CD4-positive, alpha-beta T cell (primary cell): ENCODE data around the gene CLEC2D. TPM values are rescaled to one million over a fixed set of nuclear protein-coding genes. Genes with fewer than 3 reads are reported as not detected.

ENCODE experiments used
- ATAC-seq: fragments of 200-7000 bp; cut with Tn5 transposase; one replicate; pipeline ENCODE4 v1.10.0; 2022; ENCODE audit warnings: mild to moderate bottlenecking; ENCODE audit not compliant: poor library complexity
- CTCF ChIA-PET: fragments of 350-600 bp; sonication (Branson Sonifier 250); formaldehyde crosslinking; loops from one replicate; lab custom pipeline; 2021; ENCODE audit warnings: antibody characterized with exemption, inconsistent platforms; lab: Charles Lee
- POLR2A ChIA-PET: fragments of 350-600 bp; sonication (Branson Sonifier 250); formaldehyde crosslinking; loops from one replicate; lab custom pipeline; 2021; ENCODE audit warnings: antibody characterized with exemption, inconsistent platforms; lab: Charles Lee
- DNase-seq, 14 experiments: peaks; one replicate each; pipeline ENCODE4 v3.0.0-alpha.2; 2013 to 2020; ENCODE audit warnings: mixed read lengths in 2 of 14
- H3K27ac ChIP-seq, 2 donors: one replicate each; pipeline versions ENCODE4 v1.5.1 to v1.7.0; 2013; ENCODE audit warnings: low read length in 2 of 2, low read depth in 1 of 2, mild to moderate bottlenecking in 1 of 2
- H3K27me3 ChIP-seq, 2 experiments: 1 replicate in 1 of 2; 2 replicates in 1 of 2; pipeline versions ENCODE4 v1.6.1 to v1.7.0; 2013; ENCODE audit warnings: low read length in 2 of 2, control low read depth in 1 of 2, mild to moderate bottlenecking in 1 of 2, moderate library complexity in 1 of 2; ENCODE audit not compliant: insufficient read depth in 2 of 2, control insufficient read depth in 1 of 2
- H3K36me3 ChIP-seq: one replicate; pipeline ENCODE4 v1.6.1; 2013; ENCODE audit warnings: low read length, control low read depth; ENCODE audit not compliant: insufficient read depth
- H3K4me1 ChIP-seq: one replicate; pipeline ENCODE4 v1.6.1; 2013; ENCODE audit warnings: low read length, control low read depth; ENCODE audit not compliant: insufficient read depth
- H3K4me3 ChIP-seq: one replicate; pipeline ENCODE4 v1.5.1; 2013; ENCODE audit warnings: mild to moderate bottlenecking, low read length, moderate library complexity
- H3K9me3 ChIP-seq, 2 experiments: 1 replicate in 1 of 2; 2 replicates in 1 of 2; pipeline versions ENCODE4 v1.6.1 to v1.7.0; 2013; ENCODE audit warnings: low read length in 2 of 2, mild to moderate bottlenecking in 2 of 2, control low read depth in 1 of 2, moderate library complexity in 1 of 2; ENCODE audit not compliant: control insufficient read depth in 1 of 2, insufficient read depth in 1 of 2
- H3K27ac Mint-ChIP-seq: one replicate; pipeline ENCODE4 v1.8.0; 2020; ENCODE audit warnings: mixed read lengths
- H3K27me3 Mint-ChIP-seq: one replicate; pipeline ENCODE4 v1.8.0; 2021; ENCODE audit warnings: mixed read lengths
- H3K36me3 Mint-ChIP-seq: one replicate; pipeline ENCODE4 v1.8.0; 2021; ENCODE audit warnings: low read depth, mixed read lengths
- H3K4me1 Mint-ChIP-seq: one replicate; pipeline ENCODE4 v1.8.0; 2021; ENCODE audit warnings: low read depth, mixed read lengths
- H3K4me3 Mint-ChIP-seq: one replicate; pipeline ENCODE4 v1.8.0; 2020; ENCODE audit warnings: mild to moderate bottlenecking, mixed read lengths
- H3K9me3 Mint-ChIP-seq: one replicate; pipeline ENCODE4 v1.8.0; 2020; ENCODE audit warnings: mixed read lengths
- CTCF ChIP-seq: fragments of 200-600 bp; IDR thresholded peaks from one replicate; pipeline ENCODE4 v1.8.0; 2022; ENCODE audit warnings: antibody characterized with exemption, mild to moderate bottlenecking
- intact Hi-C, 2 experiments: fragments of 100-400 bp; cut with DNase I in 1 of 2; cut with micrococcal nuclease in 1 of 2; formaldehyde crosslinking; loops; one replicate each; pipeline versions ENCODE4 v1.15.1 to v1.9.0; 2023 to 2025; cut with DNase I, micrococcal nuclease
- total RNA-seq, 174 experiments: library from RNA in 2 of 174; stranded (reverse) in 2 of 174; gene quantifications; one replicate each; pipeline ENCODE4 v1.2.3 and lab custom pipeline; 2021 to 2026

The CLEC2D gene
- total RNA-seq, 2 experiments from 2014 or later, result 121 to 122 TPM

DNA sequence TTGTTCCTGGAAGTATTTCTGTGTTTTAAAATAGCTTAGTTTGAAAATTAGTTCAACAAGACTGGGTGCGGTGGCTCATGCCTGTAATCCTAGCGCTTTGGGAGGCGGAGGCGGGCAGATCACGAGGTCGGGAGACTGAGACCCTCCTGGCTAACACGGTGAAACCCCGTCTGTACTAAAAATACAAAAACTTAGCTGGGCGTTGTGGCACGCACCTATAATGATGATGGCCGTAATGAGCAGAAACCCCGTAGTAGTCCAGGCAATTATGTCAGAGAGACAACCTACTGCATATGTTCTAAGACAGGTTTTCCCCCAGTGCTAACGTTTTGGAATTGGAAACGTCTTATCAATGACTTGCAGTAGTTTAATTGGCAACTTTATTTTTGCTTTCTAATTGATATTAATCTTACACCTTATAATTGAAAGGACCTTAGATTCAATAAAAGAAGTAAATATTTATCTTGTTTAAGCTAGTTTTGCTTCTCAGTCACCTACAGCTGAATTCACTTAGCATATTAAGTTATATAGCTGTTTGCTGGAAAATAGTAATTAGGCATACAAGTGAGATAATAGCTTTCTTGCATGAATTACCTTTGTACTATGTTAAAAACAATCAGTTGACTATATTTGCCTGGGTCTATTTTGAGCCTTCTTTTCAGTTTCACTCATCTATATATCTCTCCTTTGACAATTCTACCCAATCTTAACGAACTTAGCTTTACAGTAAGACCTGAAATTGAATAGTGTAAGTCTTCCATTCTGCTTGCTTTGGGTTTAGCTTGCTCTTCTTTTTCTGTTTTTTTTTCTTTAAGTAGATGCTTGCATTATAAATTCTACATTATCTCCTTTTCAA is 47.8 kb downstream of the CLEC2D start:
- no peak for DNase-seq
- H3K9me3 Mint-ChIP-seq, result no peaks in the 10 kb centered on the region
- no peaks in the 10 kb centered on the region for H3K27me3 Mint-ChIP-seq
- no peak overlapping the region for H3K27ac Mint-ChIP-seq
- H3K4me3 ChIP-seq, result no peak overlapping the region
- H3K36me3 ChIP-seq, result no peaks in the 10 kb centered on the region
- intact Hi-C loops, result no loop called here
- H3K9me3 ChIP-seq, result no peaks in the 10 kb centered on the region
- TF ChIP-seq CTCF, result no peak
- no peak overlapping the region for H3K27ac ChIP-seq
- no peak for ATAC-seq
- H3K4me1 ChIP-seq, result no peaks in the 10 kb centered on the region
- no peaks in the 10 kb centered on the region for H3K27me3 ChIP-seq
- H3K4me3 Mint-ChIP-seq, result no peak overlapping the region
- no peaks in the 10 kb centered on the region for H3K36me3 Mint-ChIP-seq
- peaks cover 15% of the 10 kb centered on the region for H3K4me1 Mint-ChIP-seq
- ChIA-PET POLR2A (interaction anchor here (0.6 to 1.9 kb wide), 7 partner anchors 9 to 109 kb away, joined by 3 to 8 read pairs (median 3); partner anchors contain the start of genes CLEC2D and KLRB1), CTCF (interaction anchor here (0.7 to 1.7 kb wide), 2 partner anchors 10 to 21 kb away, joined by 3 to 9 read pairs; no protein-coding TSS in a partner anchor)

- ChIA-PET POLR2A (no interaction called here), CTCF (no interaction called here)
- DNase-seq, result no peak
- Mint-ChIP-seq H3K4me3 (no peak overlapping the region), H3K4me1 (peaks cover 20% of the 10 kb centered on the region), H3K27ac (no peak overlapping the region), H3K9me3 (no peaks in the 10 kb centered on the region), H3K36me3 (no peaks in the 10 kb centered on the region), H3K27me3 (no peaks in the 10 kb centered on the region)
- no peaks in the 10 kb centered on the region for H3K36me3 ChIP-seq
- no peak overlapping the region for H3K4me3 ChIP-seq
- TF ChIP-seq CTCF, result no peak
- no peak for ATAC-seq
- no peaks in the 10 kb centered on the region for H3K4me1 ChIP-seq
- H3K27me3 ChIP-seq, result peaks cover 0 to 4% of the 10 kb centered on the region in 2 experiments
- H3K27ac ChIP-seq, result no peak overlapping the region
- intact Hi-C loops, result no loop called here
- H3K9me3 ChIP-seq, result no peaks in the 10 kb centered on the region
Measured at GRCh38 chr12:9718968-9719367, 49.5 kb downstream of the CLEC2D start.

DNA sequence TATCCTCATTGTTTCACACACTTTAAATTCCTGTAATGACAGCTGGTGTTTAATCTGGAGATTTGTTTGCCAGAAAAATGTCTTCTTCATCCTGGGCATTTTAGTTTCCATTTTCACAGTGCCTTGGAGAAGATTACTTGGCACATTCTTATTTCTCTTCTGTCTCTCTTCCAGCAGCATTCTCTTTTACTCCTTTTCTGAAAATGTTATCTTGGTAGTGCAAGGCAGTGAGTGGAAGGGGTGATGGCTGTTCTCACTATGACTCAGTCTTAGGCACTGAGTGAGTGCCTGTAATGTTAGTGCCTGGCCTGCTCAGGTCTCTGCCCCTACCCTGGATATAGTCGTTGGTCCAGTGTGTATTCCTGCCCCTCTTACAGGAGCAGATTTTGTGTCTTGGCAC is 50.3 kb downstream of the CLEC2D start:
- CTCF ChIA-PET, result no interaction called here
- no peak for TF ChIP-seq CTCF
- Histone ChIP-seq H3K27ac (no peak overlapping the region), H3K36me3 (no peaks in the 10 kb centered on the region), H3K4me3 (no peak overlapping the region), H3K9me3 (no peaks in the 10 kb centered on the region), H3K4me1 (no peaks in the 10 kb centered on the region), H3K27me3 (peaks cover 0 to 4% of the 10 kb centered on the region in 2 experiments)
- intact Hi-C loops, result no loop called here
- no peak overlapping the region for H3K4me3 Mint-ChIP-seq
- POLR2A ChIA-PET, result interaction anchor here (1.4 kb wide), 1 partner anchor 23 kb away, joined by 3 read pairs; no protein-coding TSS in a partner anchor
- H3K27ac Mint-ChIP-seq, result no peak overlapping the region
- H3K4me1 Mint-ChIP-seq, result peaks cover 20% of the 10 kb centered on the region
- H3K27me3 Mint-ChIP-seq, result no peaks in the 10 kb centered on the region
- no peak for DNase-seq
- ATAC-seq, result no peak
- no peaks in the 10 kb centered on the region for H3K36me3 Mint-ChIP-seq
- no peaks in the 10 kb centered on the region for H3K9me3 Mint-ChIP-seq
